ENCODE data around the gene PLCXD1. TPM values are rescaled to one million over a fixed set of nuclear protein-coding genes. Genes with fewer than 3 reads are reported as not detected.
"Not testable (repeated sequence)": the region's sequence is repeated elsewhere in the genome, so short reads cannot be mapped to it uniquely, and the experiment has no call there.

The PLCXD1 gene
- total RNA-seq, 4 donors from 2014 or later = 5.7 to 18.8 (median 9.2) TPM

DNA sequence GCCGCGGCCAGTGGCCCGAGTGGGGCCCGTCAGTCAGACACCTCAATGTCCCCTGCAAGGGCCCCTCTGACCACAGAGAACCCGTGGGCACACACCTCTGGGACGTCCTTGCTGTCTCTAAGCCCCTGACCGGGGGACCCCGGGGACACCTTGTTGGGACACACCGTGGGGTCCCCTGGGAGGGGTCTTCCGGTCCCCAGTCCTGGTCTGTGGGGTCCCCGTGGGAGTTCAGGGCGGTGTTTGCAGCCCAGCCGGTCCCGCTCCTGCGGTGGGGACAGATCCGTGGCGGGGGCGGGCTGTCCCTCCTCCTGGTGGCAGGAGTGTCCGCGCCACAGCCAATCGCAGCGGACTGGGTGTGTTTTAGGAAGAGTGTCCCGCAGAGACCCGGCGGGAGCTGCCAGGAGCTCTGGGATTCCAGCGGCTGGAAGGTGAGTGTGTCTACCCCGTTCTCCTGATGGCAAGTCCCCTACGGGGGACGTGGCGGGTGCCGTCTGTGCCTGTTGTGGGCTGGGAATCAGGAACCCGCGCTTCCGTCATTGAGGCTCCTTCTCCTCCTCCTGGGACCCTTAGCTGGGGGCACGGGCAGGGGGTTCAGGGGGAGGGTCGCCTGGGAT is 5.1 kb upstream of the PLCXD1 start:
- DNase-seq (ENCODE audit: low spot score in 2 of 2) = peak; percentile 59 to 69
- H3K27ac ChIP-seq = peak overlapping the region in 2 of 4 donors; percentile 45 to 65

DNA sequence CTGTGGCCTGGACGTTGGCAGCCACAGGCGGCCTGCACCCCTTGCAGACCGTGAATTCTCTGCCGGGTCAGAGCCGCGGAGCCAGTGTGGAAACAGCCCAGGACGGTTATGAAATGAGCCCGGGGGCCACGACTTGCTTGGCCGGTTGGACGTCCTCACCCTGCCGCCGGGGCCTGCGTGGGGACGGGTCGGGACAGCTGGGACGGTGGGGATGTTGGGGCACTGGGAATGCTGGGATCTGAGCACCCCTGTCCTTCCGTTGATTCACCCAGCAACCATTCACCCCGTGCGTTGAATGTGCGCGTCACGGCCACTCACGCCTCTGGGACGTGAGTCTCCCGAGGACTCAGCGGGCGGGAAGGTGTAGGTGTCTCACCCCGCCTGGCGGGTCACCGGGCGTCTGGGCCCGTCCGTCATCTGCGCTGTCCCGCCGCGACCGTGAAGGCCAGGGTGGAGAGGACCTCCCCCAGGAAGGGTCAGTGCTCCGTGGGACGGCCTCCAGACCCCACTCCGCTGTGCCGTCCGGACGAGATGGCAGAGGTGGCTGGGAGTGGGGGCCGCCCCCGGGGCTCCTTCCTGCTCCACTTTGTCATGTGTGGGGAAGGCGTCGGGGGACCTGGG is 4.5 kb upstream of the PLCXD1 start:
- peaks cover 0 to 28% (median 14%) of the 10 kb centered on the region in 4 donors for H3K4me1 ChIP-seq
- H3K27me3 ChIP-seq = peaks cover 0 to 20% of the 10 kb centered on the region in 2 donors
- TF ChIP-seq EP300 (IDR thresholded peaks at IDR 0.05) (no peak), CTCF (IDR thresholded peaks at IDR 0.05) (no peak), POLR2A (IDR thresholded peaks at IDR 0.05) (no peak)
- H3K36me3 ChIP-seq = no peaks in the 10 kb centered on the region
- 0% methylated on average over 1 to 3 of the region's 49 CpGs for WGBS, 2 donors
- peak overlapping the region; percentile 18 to 56 (median 43) for H3K4me3 ChIP-seq
- no peak for DNase-seq (ENCODE audit: low spot score in 2 of 2)
- H3K27ac ChIP-seq = peak overlapping the region in 2 of 4 donors; percentile 45 to 65
- no peaks in the 10 kb centered on the region for H3K9me3 ChIP-seq

More for the DNA sequence above, 5.1 kb upstream of the PLCXD1 start:
- no peak for TF ChIP-seq EP300 (IDR thresholded peaks at IDR 0.05)
- no peak for TF ChIP-seq CTCF (IDR thresholded peaks at IDR 0.05)
- Histone ChIP-seq H3K36me3 (no peaks in the 10 kb centered on the region), H3K27me3 (peaks cover 0 to 20% of the 10 kb centered on the region in 2 donors), H3K4me1 (peaks cover 0 to 22% (median 14%) of the 10 kb centered on the region in 4 donors), H3K9me3 (no peaks in the 10 kb centered on the region), H3K4me3 (peak overlapping the region; percentile 18 to 56 (median 43))
- 0 to 3% methylated on average over 5 to 24 of the region's 36 CpGs for WGBS, 2 donors

DNA sequence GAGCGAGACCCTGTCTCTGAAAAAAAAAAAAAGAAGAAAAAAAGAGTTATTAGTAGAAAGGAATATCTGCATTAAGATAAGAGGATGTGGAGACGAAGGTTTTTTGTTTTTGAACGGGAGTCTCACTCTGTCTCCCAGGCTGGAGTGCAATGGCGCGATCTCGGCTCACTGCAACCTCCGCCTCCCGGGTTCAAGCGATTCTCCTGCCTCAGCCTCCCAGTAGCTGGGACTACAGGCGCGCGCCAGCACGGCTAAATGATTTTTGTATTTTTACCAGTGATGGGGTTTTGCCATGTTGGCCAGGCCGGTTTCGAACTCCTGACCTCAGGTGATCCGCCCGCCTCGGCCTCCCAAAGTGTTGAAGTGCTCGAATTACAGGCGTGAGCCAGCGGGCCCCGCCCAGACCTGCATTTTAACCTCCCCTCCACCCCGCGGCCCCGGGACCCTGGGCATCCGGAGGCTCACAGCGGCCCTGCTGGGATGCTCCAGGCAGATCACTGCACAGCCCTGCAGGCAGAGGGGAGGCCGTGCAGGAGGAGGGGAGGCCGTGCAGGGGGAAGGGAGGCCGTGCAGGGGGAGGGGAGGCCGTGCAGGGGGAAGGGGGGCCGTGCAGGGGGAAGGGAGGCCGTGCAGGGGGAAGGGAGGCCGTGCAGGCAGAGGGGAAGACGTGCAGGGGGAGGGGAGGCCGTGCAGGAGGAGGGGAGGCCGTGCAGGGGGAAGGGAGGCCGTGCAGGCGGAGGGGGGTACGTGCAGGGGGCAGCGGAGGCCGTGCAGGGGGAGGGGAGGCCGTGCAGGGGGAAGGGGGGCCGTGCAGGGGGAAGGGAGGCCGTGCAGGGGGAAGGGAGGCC is 1.2 kb upstream of the PLCXD1 start:
- 86 to 92% methylated on average over 24 of the region's 45 CpGs for whole genome bisulfite sequencing, 2 donors
- peaks cover 0 to 41% (median 14%) of the 10 kb centered on the region in 4 donors for H3K4me1 ChIP-seq
- not testable (repeated sequence) for DNase-seq (ENCODE audit: low spot score in 2 of 2); H3K36me3 ChIP-seq; H3K9me3 ChIP-seq; H3K27ac ChIP-seq; H3K4me3 ChIP-seq
- peaks cover 0 to 20% of the 10 kb centered on the region in 2 donors for H3K27me3 ChIP-seq

DNA sequence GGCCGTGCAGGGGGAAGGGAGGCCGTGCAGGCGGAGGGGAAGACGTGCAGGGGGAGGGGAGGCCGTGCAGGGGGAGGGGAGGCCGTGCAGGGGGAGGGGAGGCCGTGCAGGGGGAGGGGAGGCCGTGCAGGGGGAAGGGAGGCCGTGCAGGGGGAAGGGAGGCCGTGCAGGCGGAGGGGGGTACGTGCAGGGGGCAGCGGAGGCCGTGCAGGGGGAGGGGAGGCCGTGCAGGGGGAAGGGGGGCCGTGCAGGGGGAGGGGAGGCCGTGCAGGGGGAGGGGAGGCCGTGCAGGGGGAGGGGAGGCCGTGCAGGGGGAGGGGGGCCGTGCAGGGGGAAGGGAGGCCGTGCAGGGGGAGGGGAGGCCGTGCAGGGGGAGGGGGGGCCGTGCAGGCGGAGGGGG is 459 bp upstream of the PLCXD1 start:
- WGBS, 2 donors = no CpG with 5 or more reads among the region's 24 CpGs
- not testable (repeated sequence) for DNase-seq (ENCODE audit: low spot score in 2 of 2); H3K9me3 ChIP-seq; H3K27ac ChIP-seq; H3K36me3 ChIP-seq
- Histone ChIP-seq H3K4me3 (peak overlapping the region in 2 of 4 donors; percentile 21 to 44), H3K4me1 (peaks cover 0 to 33% (median 9%) of the 10 kb centered on the region in 4 donors), H3K27me3 (peaks cover 0 to 16% of the 10 kb centered on the region in 2 donors)

GRCh38 chrX:282000-282681 is 960 bp downstream of the PLCXD1 start:
- not testable (repeated sequence) for H3K4me3 ChIP-seq; H3K27ac ChIP-seq; H3K9me3 ChIP-seq; H3K27me3 ChIP-seq; DNase-seq (ENCODE audit: low spot score in 2 of 2)
- Histone ChIP-seq H3K4me1 (peaks cover 0 to 20% (median 0%) of the 10 kb centered on the region in 4 donors), H3K36me3 (peaks cover 0 to 12% (median 0%) of the 10 kb centered on the region in 3 donors)
- 83 to 84% methylated on average over 21 of the region's 21 CpGs for WGBS, 2 donors

DNA sequence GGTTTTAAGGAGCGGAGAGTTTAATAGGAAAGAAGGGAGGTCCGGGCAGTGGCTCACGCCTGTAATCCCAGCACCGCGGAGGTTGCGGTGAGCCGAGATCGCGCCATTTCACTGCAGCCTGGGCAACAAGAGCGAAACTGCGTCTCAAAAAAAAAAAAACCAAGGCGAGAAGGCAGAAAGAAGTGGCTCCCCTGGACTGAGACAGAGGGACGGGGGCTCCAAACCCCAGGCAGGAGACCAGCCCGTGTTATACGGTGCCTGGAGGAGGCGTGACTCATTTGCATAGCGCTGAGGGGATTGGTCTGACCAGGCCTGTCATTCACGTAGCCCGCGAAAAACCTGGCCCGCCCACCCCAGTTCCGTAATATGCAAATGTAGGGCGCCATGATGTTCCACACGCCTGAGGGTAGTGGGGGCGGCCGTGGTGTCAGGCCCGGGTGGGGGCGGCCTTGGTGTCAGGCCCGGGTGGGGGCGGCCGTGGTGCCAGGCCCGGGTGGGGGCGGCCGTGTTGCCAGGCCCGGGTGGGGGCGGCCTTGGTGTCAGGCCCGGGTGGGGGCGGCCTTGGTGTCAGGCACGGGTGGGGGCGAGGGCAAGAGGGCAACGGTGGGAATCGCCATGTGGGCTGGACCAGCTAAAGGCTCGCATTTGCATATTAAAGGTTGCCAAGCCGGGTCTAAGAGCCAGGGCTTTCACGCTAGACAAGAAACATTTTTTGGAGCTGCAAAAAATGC is 2.1 kb downstream of the PLCXD1 start:
- no peak for TF ChIP-seq CTCF (IDR thresholded peaks at IDR 0.05)

More for the DNA sequence above, 2.1 kb downstream of the PLCXD1 start:
- H3K27ac ChIP-seq = peak overlapping the region in 3 of 4 donors; percentile 69 to 84 (median 83)
- peak; percentile 83 to 89 for DNase-seq (ENCODE audit: low spot score in 2 of 2)
- H3K9me3 ChIP-seq = no peaks in the 10 kb centered on the region
- H3K4me3 ChIP-seq = peak overlapping the region; percentile 40 to 61 (median 48)
- H3K36me3 ChIP-seq = peaks cover 0 to 18% (median 0%) of the 10 kb centered on the region in 3 donors
- H3K27me3 ChIP-seq = no peaks in the 10 kb centered on the region
- peaks cover 0 to 20% (median 0%) of the 10 kb centered on the region in 4 donors for H3K4me1 ChIP-seq
- 1% methylated on average over 27 to 45 of the region's 45 CpGs for WGBS, 2 donors

Measured in tibial nerve (tissue), 4 donors.